K562 (cell line): ENCODE results near the gene MXRA7. TPM values are rescaled to one million over a fixed set of nuclear protein-coding genes. Genes with fewer than 3 reads are reported as not detected.

Source experiments
- ATF6 ChIP-seq: sonication (generic); formaldehyde crosslinking; IDR thresholded peaks from 2 replicates; pipeline ENCODE4 v1.4.0; 2020; ENCODE audit warnings: mild to moderate bottlenecking, missing genetic modification reagents
- BRD9 ChIP-seq: fragments of 450-650 bp; IDR thresholded peaks from 2 replicates; pipeline ENCODE4 v1.6.1; 2018; ENCODE audit warnings: low read depth; ENCODE audit not compliant: partially characterized antibody
- ETS2 ChIP-seq: IDR thresholded peaks from 2 replicates; pipeline ENCODE4 v1.6.1; 2016; ENCODE audit warnings: borderline replicate concordance, missing genetic modification characterization, mild to moderate bottlenecking, moderate library complexity, missing compliant biosample characterization; ENCODE audit not compliant: poor library complexity, severe bottlenecking
- MECOM ChIP-seq: fragments of 250-450 bp; sonication (Bioruptor Pico); IDR thresholded peaks from 2 replicates; pipeline ENCODE4 v1.8.0; 2022; ENCODE audit warnings: inconsistent platforms
- NFATC3 ChIP-seq: fragments of 450-650 bp; IDR thresholded peaks from 2 replicates; pipeline ENCODE4 v1.6.1; 2017; ENCODE audit warnings: mild to moderate bottlenecking
- PRMT5 ChIP-seq: sonication (generic); formaldehyde crosslinking; IDR thresholded peaks from 2 replicates; pipeline ENCODE4 v1.5.0; 2020; ENCODE audit warnings: missing genetic modification reagents
- PYGO2 ChIP-seq: fragments of 450-650 bp; IDR thresholded peaks from 2 replicates; pipeline ENCODE4 v1.6.1; 2016; ENCODE audit warnings: mild to moderate bottlenecking, missing genetic modification characterization, moderate library complexity, missing compliant biosample characterization
- SAFB ChIP-seq: fragments of 200-400 bp; formaldehyde crosslinking; IDR thresholded peaks from 2 replicates; pipeline ENCODE4 v1.6.1; 2017; ENCODE audit warnings: low read depth, low read length, borderline replicate concordance
- TAF15 ChIP-seq: fragments of 200-400 bp; formaldehyde crosslinking; IDR thresholded peaks from 2 replicates; pipeline ENCODE4 v1.6.1; 2017; ENCODE audit warnings: mild to moderate bottlenecking, low read depth, low read length, moderate library complexity
- ZBTB49 ChIP-seq: sonication (generic); formaldehyde crosslinking; IDR thresholded peaks from 2 replicates; pipeline ENCODE4 v1.8.0; 2022; ENCODE audit warnings: missing genetic modification reagents, mild to moderate bottlenecking, borderline replicate concordance
- ZNF197 ChIP-seq: fragments of 200-800 bp; sonication (Bioruptor generic); IDR thresholded peaks from 2 replicates; pipeline ENCODE4 v1.6.1; 2016; ENCODE audit warnings: low read depth, missing genetic modification characterization, missing compliant biosample characterization
- ZNF668 ChIP-seq: fragments of 250-450 bp; sonication (Bioruptor Pico); IDR thresholded peaks from 2 replicates; pipeline ENCODE4 v1.8.0; 2022; ENCODE audit warnings: mild to moderate bottlenecking, inconsistent platforms
- polyA plus RNA-seq, 8 experiments: library from polyadenylated mRNA; depleted of rRNA in 4 of 8; stranded (reverse) in 5 of 8; unstranded in 3 of 8; fragments of >200 nt; fragmentation: Nextera tagmentation in 2 of 8; fragmentation: Illumina TruSeq in 1 of 8; extraction: Ambion mirVana in 2 of 8; extraction: Trizol in 1 of 8; gene quantifications; 2 replicates each; pipeline versions ENCODE4 v1.2.1 to v1.2.3, GENCODE V29; 2011 to 2014; ENCODE audit warnings: inconsistent platforms in 1 of 8, missing spikeins in 1 of 8
- total RNA-seq, 7 experiments: library from RNA; depleted of rRNA in 6 of 7; stranded (reverse); fragments of >200 nt in 6 of 7; fragmentation: Illumina TruSeq in 2 of 7; extraction: Trizol in 2 of 7; gene quantifications; 2 replicates each; pipeline versions ENCODE4 v1.2.1 to v1.2.3, GENCODE V29; 2011 to 2021; ENCODE audit warnings: low replicate concordance in 1 of 7
- TF ChIP-seq, protein P1 (sequence below), 2 experiments: fragments of 450-650 bp in 1 of 2; IDR thresholded peaks; 2 replicates each; pipeline ENCODE4 v1.6.1; 2011 to 2017; ENCODE audit warnings: low read depth in 2 of 2, antibody characterized with exemption in 1 of 2, borderline replicate concordance in 1 of 2, low read length in 1 of 2, mild to moderate bottlenecking in 1 of 2, mixed read lengths in 1 of 2; ENCODE audit not compliant: control insufficient read depth in 1 of 2
- TF ChIP-seq, protein P2 (sequence below): fragments of 250-450 bp; sonication (Bioruptor Pico); IDR thresholded peaks from 2 replicates; pipeline ENCODE4 v1.5.0; 2021; ENCODE audit warnings: mild to moderate bottlenecking, borderline replicate concordance

The MXRA7 gene
- total and polyA plus RNA-seq, 9 of the 15 experiments (the other 6 are each of a cell fraction or from before 2014, with no cell fraction given) = 2.6 to 38.4 (median 14.3) TPM

DNA sequence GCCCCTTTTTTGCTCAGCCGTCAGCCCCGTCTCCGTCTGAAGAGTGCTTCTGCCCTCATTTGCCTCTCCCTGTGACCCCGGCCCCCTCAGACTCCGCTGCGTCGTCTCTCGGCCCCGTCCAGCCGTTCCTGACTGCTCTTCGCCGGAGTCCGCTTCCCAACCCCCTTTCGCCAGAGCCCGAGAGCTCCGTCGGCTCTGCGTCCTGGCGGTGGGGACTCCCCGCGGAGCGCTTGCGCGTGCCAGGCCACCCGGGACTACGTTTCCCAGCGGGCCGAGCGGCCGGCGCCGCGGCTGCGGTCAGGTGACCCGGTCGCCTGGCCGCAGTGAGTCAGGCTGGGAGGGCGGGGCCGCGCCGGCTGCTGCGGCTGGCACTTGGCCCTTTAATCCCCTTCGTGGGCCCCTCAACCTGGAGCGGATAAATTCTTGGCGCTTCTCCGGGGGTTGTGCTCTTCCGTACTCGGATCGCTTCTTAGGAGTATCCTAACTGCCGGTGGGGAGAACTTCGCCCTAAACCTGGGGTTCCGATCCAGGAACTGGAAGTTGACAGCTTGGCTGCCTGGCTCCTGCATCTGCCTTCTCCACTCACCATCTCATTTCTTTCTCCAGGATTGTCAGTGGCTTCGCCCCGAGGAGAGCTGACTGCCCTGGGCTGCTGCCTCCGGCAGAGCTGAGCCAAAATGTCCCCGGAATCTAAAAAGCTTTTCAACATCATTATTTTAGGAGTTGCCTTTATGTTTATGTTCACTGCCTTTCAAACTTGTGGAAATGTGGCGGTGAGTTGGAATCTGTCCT is 27.1 kb upstream of the MXRA7 start, which contains the start of gene MFSD11 (continued):
- TF ChIP-seq ETS2 (tag) = no peak
- TF ChIP-seq PRMT5 = no peak
- no peak for TF ChIP-seq ZBTB49
- 0 out of 2 replicates have a peak, but pooled peaks have one; percentile 23 for TF ChIP-seq MECOM (CRISPR knock-in tag)
- TF ChIP-seq, protein P1, sequence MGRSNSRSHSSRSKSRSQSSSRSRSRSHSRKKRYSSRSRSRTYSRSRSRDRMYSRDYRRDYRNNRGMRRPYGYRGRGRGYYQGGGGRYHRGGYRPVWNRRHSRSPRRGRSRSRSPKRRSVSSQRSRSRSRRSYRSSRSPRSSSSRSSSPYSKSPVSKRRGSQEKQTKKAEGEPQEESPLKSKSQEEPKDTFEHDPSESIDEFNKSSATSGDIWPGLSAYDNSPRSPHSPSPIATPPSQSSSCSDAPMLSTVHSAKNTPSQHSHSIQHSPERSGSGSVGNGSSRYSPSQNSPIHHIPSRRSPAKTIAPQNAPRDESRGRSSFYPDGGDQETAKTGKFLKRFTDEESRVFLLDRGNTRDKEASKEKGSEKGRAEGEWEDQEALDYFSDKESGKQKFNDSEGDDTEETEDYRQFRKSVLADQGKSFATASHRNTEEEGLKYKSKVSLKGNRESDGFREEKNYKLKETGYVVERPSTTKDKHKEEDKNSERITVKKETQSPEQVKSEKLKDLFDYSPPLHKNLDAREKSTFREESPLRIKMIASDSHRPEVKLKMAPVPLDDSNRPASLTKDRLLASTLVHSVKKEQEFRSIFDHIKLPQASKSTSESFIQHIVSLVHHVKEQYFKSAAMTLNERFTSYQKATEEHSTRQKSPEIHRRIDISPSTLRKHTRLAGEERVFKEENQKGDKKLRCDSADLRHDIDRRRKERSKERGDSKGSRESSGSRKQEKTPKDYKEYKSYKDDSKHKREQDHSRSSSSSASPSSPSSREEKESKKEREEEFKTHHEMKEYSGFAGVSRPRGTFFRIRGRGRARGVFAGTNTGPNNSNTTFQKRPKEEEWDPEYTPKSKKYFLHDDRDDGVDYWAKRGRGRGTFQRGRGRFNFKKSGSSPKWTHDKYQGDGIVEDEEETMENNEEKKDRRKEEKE (IDR thresholded peaks at IDR 0.05; ENCODE audit: borderline replicate concordance in 1 of 2, control insufficient read depth in 1 of 2, low read depth in 2 of 2, low read length in 1 of 2) = no peak
- no peak for TF ChIP-seq ATF6 (CRISPR knock-in tag)
- no peak for TF ChIP-seq ZNF197 (CRISPR knock-in tag)
- no peak for TF ChIP-seq PYGO2 (tag)
- no peak for TF ChIP-seq NFATC3
- TF ChIP-seq BRD9 = peak; percentile 46
- no peak for TF ChIP-seq SAFB
- no peak for TF ChIP-seq ZNF668 (CRISPR knock-in tag)
- TF ChIP-seq TAF15 = no peak
- TF ChIP-seq, protein P2, sequence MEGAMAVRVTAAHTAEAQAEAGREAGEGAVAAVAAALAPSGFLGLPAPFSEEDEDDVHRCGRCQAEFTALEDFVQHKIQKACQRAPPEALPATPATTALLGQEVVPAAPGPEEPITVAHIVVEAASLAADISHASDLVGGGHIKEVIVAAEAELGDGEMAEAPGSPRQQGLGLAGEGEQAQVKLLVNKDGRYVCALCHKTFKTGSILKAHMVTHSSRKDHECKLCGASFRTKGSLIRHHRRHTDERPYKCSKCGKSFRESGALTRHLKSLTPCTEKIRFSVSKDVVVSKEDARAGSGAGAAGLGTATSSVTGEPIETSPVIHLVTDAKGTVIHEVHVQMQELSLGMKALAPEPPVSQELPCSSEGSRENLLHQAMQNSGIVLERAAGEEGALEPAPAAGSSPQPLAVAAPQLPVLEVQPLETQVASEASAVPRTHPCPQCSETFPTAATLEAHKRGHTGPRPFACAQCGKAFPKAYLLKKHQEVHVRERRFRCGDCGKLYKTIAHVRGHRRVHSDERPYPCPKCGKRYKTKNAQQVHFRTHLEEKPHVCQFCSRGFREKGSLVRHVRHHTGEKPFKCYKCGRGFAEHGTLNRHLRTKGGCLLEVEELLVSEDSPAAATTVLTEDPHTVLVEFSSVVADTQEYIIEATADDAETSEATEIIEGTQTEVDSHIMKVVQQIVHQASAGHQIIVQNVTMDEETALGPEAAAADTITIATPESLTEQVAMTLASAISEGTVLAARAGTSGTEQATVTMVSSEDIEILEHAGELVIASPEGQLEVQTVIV = no peak
